GM21447 (cell line): Measurements from ENCODE around the gene GDAP2.

Experiments used
- ATAC-seq: cut with Tn5 transposase; IDR thresholded peaks from one replicate; pipeline ENCODE4 v1.9.1; 2021; ENCODE audit not compliant: unreplicated experiment

GDAP2 gene

DNA sequence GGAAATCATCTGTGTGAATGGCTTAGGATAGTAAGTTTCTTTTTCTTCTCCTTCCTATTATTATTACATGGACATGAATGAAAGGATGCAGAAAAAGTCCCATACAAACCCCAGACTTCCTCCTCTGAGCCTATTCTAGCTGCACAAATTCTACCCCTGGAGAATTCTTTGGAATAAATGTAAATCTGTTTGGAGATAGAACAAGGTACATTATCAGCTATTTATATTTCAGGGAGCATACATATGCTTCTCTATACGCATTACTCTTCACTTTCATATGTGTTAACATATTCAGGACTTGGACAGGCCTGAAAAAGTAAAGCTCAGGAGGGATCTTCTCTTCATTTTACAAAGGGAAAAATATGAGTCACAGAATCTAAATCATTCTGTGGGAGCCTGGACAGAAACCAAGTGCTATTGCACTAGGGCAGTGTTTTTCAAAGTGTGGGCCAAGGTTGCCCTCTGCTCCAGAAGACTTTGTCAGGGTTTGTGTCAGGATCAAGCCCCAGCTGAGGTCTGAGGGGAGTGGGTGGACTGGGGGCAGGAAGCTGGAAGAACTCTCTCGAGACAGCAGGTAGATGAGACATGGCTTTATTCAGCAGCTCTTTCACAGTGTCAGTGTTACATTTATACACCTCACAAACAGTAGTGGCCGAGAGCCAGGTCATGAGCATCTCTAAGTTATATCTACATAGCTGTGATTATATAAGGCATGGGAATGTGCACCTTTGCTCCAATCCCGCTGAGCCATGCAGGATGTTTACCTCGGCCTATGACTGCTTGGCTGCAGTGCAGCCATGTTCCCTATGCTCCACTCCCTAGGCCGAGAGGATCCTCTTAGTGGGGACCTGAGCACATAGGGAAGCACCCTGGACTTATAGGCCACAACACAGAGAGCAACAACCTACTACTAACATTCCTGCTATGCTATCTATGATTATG lies 114.3 kb downstream of the GDAP2 start:
- ATAC-seq = no peak
